Head of caudate nucleus (tissue), 42 donors: Measurements from ENCODE around the gene EFNA4.

Source experiments
- DNase-seq, 42 donors: peaks; one replicate each; pipeline versions ENCODE4 v3.0.0 to v3.0.0-alpha.2; 2020 to 2021; ENCODE audit warnings: mixed read lengths in 7 of 42
- intact Hi-C: fragments of 100-400 bp; cut with DNase I; formaldehyde crosslinking; loops from one replicate; pipeline ENCODE4 v1.15.0; 2022

EFNA4 gene

GRCh38 chr1:155080312-155081228, 17.0 kb downstream of the EFNA4 start:
- peak in 22 of 42 donors; percentile 25 to 61 (median 46) for DNase-seq
- intact Hi-C loops: no loop called here

- DNase-seq: peak in 28 of 42 donors; percentile 19 to 75 (median 54)
- intact Hi-C loops: no loop called here
Observed at GRCh38 chr1:155081472-155082300, 18.1 kb downstream of the EFNA4 start.

DNA sequence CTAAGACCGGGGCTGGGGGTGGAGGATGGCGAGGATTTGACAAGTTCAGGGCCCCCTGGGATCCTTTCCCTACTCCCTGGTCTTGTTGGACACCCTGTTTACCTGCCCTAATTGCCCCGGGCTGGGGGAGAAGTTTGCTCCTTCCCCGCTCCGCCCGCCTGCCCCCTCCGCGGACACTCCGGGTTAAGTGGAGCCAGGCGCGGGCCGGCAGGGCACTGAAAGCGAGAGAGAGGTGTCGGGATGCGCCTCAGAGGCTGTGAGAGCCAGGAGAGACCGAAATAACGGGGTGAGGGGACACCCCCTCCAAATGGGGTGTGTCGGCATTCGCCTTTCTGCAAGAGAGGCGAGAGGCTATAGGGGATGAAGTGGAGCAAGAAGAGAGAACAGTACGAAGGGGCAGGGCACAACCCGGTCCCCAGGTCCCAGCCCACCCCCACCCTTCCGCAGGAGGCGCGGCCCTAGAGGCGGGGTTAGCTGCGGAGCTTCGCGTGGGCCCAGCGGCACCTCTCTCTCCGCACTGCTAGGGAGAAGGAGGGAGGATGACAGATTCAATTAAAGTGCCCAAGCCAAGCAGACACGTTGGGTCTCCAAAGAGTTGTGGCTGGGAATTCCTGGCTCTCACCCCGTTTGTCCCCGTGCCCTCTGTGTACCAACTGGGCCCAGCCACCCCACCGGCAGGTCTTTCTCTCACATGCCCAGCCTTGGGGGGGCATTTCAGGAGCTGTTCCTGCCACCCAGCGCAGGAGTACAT, 18.9 kb downstream of the EFNA4 start:
- intact Hi-C loops: no loop called here
- DNase-seq: peak in 23 of 42 donors; percentile 31 to 78 (median 54)

DNA sequence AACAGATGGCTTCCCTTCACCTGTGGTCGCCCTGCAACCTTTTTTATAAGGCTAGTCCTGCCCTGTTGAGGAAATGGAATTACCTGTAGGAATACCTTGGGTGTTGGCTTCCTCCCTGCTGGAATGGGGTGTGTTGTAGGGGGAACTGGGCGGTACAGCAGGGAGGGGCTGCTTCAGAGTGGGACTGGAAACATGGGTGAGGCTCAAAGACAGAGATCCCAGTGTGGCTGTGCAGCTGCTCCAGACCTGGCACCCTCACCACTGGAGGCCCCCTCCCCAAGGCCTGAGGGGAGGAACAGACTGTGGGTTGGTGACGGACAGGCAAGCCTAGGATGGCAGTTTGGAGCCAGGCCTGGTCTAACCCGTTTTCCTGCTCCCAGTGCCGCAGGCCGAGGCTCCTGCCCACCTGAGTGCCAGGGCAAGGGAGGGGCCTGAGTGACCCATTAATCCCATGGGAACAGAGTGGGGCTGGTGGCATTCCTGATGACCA, 19.6 kb downstream of the EFNA4 start:
- intact Hi-C loops: no loop called here
- DNase-seq: no peak

DNA sequence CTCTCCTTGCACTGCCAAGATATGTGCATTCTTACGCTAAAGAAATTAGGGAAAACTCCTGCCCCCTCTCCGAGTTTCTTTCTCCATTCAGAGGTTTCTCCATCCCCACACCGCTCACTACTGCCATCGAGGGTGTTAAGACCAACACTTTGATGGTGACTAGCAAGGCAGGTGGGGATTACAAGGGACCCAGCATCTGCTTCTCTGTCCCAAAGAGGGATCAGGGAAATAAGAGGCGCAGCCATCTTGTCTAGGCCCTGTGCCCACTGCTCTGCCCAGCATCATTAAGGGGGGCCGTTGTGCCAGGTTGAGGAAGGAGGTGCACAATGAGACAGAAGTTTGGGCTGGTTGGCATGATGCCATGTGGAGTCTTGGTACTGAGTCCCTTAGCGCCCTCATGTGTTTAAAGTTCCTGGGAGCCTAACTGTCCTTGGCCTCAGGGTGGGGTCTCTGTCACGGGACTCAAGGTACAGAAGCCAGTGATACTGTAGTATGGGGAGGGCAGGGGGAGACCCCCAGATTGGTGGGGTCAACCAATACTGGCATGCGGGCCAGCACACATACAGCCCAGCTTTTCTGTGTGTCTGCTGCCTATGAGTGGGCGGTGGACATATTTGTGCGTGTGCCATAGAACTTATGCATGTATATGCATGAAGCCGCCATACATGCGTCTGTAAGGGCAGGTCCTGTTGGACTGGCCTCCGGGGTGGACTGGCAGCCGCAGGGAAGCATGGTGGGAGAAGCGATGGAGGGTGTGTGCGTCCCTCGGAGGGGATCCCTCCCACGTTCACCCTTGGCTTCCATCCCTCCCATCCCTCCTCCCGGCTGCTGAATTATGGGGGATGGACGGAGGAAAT, 20.6 kb downstream of the EFNA4 start:
- intact Hi-C loops: loop anchor here (1.0 kb wide), 1 partner anchor 39 kb away; no protein-coding TSS in a partner anchor
- peak in 35 of 42 donors; percentile 37 to 85 (median 69) for DNase-seq

DNA sequence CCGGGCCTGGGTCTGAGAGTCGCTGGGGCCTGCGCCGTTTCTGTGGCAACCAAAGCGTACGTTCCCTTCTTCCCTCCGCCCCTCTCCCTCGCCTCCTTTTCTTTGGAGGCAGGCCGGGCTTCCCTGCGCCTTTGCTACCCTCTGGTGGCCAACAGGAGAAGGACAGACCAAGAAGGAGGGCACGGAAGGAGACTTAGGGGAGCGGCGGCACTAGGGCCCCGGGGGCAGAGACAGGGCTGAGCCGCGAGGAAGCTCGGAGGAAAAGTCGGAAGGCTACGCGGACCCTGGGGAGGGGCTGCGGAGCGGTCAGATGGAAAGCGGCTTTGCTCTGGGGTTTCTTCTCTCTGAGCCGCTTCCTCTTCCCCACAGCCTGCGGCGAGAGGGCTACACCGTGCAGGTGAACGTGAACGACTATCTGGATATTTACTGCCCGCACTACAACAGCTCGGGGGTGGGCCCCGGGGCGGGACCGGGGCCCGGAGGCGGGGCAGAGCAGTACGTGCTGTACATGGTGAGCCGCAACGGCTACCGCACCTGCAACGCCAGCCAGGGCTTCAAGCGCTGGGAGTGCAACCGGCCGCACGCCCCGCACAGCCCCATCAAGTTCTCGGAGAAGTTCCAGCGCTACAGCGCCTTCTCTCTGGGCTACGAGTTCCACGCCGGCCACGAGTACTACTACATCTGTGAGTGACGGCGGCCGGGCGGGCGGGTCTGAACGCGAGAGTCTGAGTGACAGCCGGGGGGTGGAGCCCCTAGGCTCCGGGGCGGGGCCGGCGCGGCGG, 21.4 kb downstream of the EFNA4 start:
- peak; percentile 88 to 97 (median 94) for DNase-seq
- intact Hi-C loops: loop anchor here (1.0 kb wide), 1 partner anchor 40 kb away; no protein-coding TSS in a partner anchor

- intact Hi-C loops: no loop called here
- peak in 22 of 42 donors; percentile 33 to 74 (median 45) for DNase-seq
Observed at GRCh38 chr1:155085504-155086127, 22.1 kb downstream of the EFNA4 start.

- peak in 40 of 42 donors; percentile 45 to 89 (median 78) for DNase-seq
- intact Hi-C loops: no loop called here
Observed at GRCh38 chr1:155086128-155086741, 22.7 kb downstream of the EFNA4 start.

- DNase-seq: no peak
- intact Hi-C loops: no loop called here
Observed at GRCh38 chr1:155086856-155087535, 23.5 kb downstream of the EFNA4 start.

- intact Hi-C loops: loop anchor here (1.0 to 5.0 kb wide), 2 partner anchors 36 to 77 kb away; partner anchors contain the start of gene EFNA1
- peak; percentile 63 to 94 (median 86) for DNase-seq
Observed at GRCh38 chr1:155091071-155092051, 27.8 kb downstream of the EFNA4 start.

DNA sequence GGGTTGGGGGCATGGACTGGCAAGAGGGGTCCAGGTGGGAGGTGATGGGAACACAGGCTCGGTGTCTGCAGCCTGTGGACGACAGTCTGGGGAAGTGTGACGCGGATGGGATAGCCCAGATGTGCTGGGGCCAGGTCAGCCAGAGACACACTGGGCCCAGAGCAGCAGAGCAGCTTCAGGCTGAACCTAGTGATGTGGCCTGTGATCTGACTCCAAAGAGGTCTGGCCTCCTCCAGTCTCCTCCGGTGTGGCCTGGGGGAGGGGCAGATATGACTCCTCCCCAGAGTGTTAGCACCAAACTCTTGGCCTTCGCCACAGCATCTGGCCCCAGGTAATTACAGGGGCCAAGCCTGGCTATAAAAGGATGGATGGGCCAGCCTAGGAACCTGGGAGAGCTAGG, 28.6 kb downstream of the EFNA4 start:
- intact Hi-C loops: loop anchor here (5.0 kb wide), 1 partner anchor 35 kb away; the partner anchor contains the start of gene EFNA1
- DNase-seq: no peak

- intact Hi-C loops: loop anchor here (5.0 kb wide), 1 partner anchor 35 kb away; the partner anchor contains the start of gene EFNA1
- DNase-seq: no peak
Observed at GRCh38 chr1:155092641-155093040, 29.1 kb downstream of the EFNA4 start.

DNA sequence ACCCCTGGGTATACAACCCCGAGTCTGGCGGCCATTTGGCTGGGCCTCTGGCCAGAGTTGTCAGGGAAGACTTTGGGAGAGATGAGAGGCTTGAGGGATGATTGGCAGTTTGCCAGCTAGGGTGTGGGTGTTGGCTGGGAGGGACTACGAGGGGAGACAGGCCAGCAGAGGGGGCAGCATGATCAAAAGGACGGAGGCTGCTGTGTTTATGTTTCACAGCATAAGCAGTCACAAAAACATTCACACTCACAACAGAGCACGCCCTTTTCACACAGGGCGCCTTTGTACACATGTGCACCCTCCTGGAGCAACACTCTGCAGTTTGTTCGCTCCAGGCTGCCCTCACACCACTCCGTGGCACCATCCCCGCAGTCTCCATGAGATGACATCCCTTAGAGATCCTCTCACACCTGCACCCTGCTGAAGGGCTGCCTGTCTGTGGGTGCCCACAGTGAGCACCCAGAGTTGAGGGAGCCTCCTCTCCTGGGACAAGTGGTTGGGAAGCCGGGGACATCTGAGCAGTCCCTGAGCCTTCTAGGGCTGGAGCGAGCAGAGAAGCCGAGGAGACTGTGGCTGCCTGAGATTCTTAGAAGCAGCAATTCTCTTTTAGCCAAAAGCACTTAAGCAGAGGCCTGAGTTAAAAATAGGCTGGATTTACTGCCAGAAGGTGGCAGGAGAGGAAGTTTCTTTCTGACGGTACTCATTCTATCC, 30.5 kb downstream of the EFNA4 start:
- peak in 40 of 42 donors; percentile 37 to 86 (median 68) for DNase-seq
- intact Hi-C loops: loop anchor here (5.0 kb wide), 1 partner anchor 33 kb away; the partner anchor contains the start of gene EFNA1

DNA sequence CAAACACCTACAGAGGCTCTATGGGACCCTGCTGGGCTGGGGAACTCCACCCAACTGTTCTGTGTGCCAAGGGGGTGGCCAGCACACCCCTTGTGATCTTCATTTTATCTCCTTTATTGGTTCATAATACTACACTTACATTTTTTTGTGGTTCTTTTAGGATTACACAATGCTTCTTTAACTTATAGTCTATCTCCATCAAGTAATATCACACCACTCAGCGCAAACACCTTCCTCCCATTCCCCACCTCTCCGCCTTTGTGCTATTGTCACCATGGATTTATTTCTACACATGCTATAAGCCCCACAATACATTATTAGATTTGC, 31.0 kb downstream of the EFNA4 start:
- intact Hi-C loops: loop anchor here (5.0 kb wide), 1 partner anchor 33 kb away; the partner anchor contains the start of gene EFNA1
- no peak for DNase-seq
